Esophagus squamous epithelium (tissue), 4 donors: ENCODE results near the gene CACUL1.

Experiments
- CTCF ChIP-seq, 6 experiments: fragments of 450-650 bp in 4 of 6; fragments of 200-600 bp in 2 of 6; sonication (generic) in 2 of 6; IDR thresholded peaks; one replicate each; pipeline ENCODE4 v1.5.1; 2016 to 2019; ENCODE audit warnings: antibody characterized with exemption in 6 of 6, mild to moderate bottlenecking in 4 of 6, moderate library complexity in 4 of 6
- POLR2A ChIP-seq, 4 donors: fragments of 450-650 bp; IDR thresholded peaks; one replicate each; pipeline ENCODE4 v1.6.1; 2017; ENCODE audit warnings: antibody characterized with exemption in 4 of 4, mild to moderate bottlenecking in 4 of 4, moderate library complexity in 3 of 4

GRCh38 chr10:118629211-118629610 lies 125.6 kb downstream of the CACUL1 start:
- TF ChIP-seq CTCF (IDR thresholded peaks at IDR 0.05) (no peak), POLR2A (IDR thresholded peaks at IDR 0.05) (no peak)
